ENCODE results near the gene SUV39H1. TPM values are rescaled to one million over a fixed set of nuclear protein-coding genes. Genes with fewer than 3 reads are reported as not detected.

SUV39H1 gene
- total and polyA plus RNA-seq, 4 donors, result 3.2 to 5.8 (median 3.7) TPM

GRCh38 chrX:48749182-48749581 lies 52.6 kb downstream of the SUV39H1 start:
- no peaks in the 10 kb centered on the region for H3K9me3 ChIP-seq (ENCODE audit: control insufficient read depth in 4 of 4, low read length in 3 of 4)
- TF ChIP-seq FOXA1 (IDR thresholded peaks at IDR 0.05) (no peak), JUND (IDR thresholded peaks at IDR 0.05) (no peak), YY1 (IDR thresholded peaks at IDR 0.05) (no peak), RAD21 (IDR thresholded peaks at IDR 0.05) (no peak), HNF4A (conservative IDR thresholded peaks at IDR 0.05) (no peak), CTCF (IDR thresholded peaks at IDR 0.05; ENCODE audit: low read depth, low read length, missing input control) (no peak), MAX (IDR thresholded peaks at IDR 0.05) (no peak), NR2F2 (IDR thresholded peaks at IDR 0.05) (no peak), ZBTB33 (IDR thresholded peaks at IDR 0.05) (no peak), ATF3 (IDR thresholded peaks at IDR 0.05) (no peak), EGR1 (IDR thresholded peaks at IDR 0.05; ENCODE audit: low read depth in 2 of 2) (no peak), RXRA (IDR thresholded peaks at IDR 0.05) (no peak), FOXA2 (IDR thresholded peaks at IDR 0.05) (no peak), REST (IDR thresholded peaks at IDR 0.05) (no peak), SP1 (IDR thresholded peaks at IDR 0.05) (no peak), HNF4G (IDR thresholded peaks at IDR 0.05) (no peak)
- no peak overlapping the region for H3K4me3 ChIP-seq (ENCODE audit: low read depth in 1 of 3, low read length in 3 of 3)

GRCh38 chrX:48751343-48751742 lies 54.8 kb downstream of the SUV39H1 start:
- no peak overlapping the region for H3K27ac ChIP-seq (ENCODE audit: low read depth in 1 of 2, low read length in 2 of 2)
- H3K27me3 ChIP-seq (ENCODE audit: control insufficient read depth in 4 of 4, insufficient read depth in 4 of 4, low read length in 3 of 4), result no peaks in the 10 kb centered on the region
- H3K9me3 ChIP-seq (ENCODE audit: control insufficient read depth in 4 of 4, low read length in 3 of 4), result no peaks in the 10 kb centered on the region
- no peak overlapping the region for H3K9ac ChIP-seq (ENCODE audit: low read depth in 1 of 2, low read length in 2 of 2)
- no peak for DNase-seq (ENCODE audit: low spot score)
- no peak for TF ChIP-seq TAF1 (conservative IDR thresholded peaks at IDR 0.05)
- TF ChIP-seq FOXA1 (IDR thresholded peaks at IDR 0.05), result no peak
- no peak for TF ChIP-seq CTCF (IDR thresholded peaks at IDR 0.05; ENCODE audit: low read depth, low read length, missing input control)
- TF ChIP-seq REST (IDR thresholded peaks at IDR 0.05), result no peak
- no peak for TF ChIP-seq YY1 (IDR thresholded peaks at IDR 0.05)
- no peak for TF ChIP-seq HNF4A (conservative IDR thresholded peaks at IDR 0.05)
- no peak for TF ChIP-seq ATF3 (IDR thresholded peaks at IDR 0.05)
- no peaks in the 10 kb centered on the region for H3K36me3 ChIP-seq (ENCODE audit: control insufficient read depth in 4 of 4, insufficient read depth in 3 of 4, low read depth in 1 of 4, low read length in 3 of 4)
- no peak overlapping the region for H3K4me3 ChIP-seq (ENCODE audit: low read depth in 1 of 3, low read length in 3 of 3)
- no peaks in the 10 kb centered on the region for H3K4me1 ChIP-seq (ENCODE audit: control insufficient read depth in 4 of 4, insufficient read depth in 4 of 4, low read length in 3 of 4)
- 86% methylated on average over 3 of the region's 3 CpGs for WGBS

More at GRCh38 chrX:48749182-48749581, 52.6 kb downstream of the SUV39H1 start:
- H3K4me1 ChIP-seq (ENCODE audit: control insufficient read depth in 4 of 4, insufficient read depth in 4 of 4, low read length in 3 of 4), result no peaks in the 10 kb centered on the region
- no peaks in the 10 kb centered on the region for H3K27me3 ChIP-seq (ENCODE audit: control insufficient read depth in 4 of 4, insufficient read depth in 4 of 4, low read length in 3 of 4)
- 91% methylated on average over 5 of the region's 5 CpGs for WGBS
- no peak overlapping the region for H3K27ac ChIP-seq (ENCODE audit: low read depth in 1 of 2, low read length in 2 of 2)
- no peaks in the 10 kb centered on the region for H3K36me3 ChIP-seq (ENCODE audit: control insufficient read depth in 4 of 4, insufficient read depth in 3 of 4, low read depth in 1 of 4, low read length in 3 of 4)
- H3K9ac ChIP-seq (ENCODE audit: low read depth in 1 of 2, low read length in 2 of 2), result no peak overlapping the region
- no peak for DNase-seq (ENCODE audit: low spot score)
